WTC11 (cell line): ENCODE results near the gene NRXN3. TPM values are rescaled to one million over a fixed set of nuclear protein-coding genes. Genes with fewer than 3 reads are reported as not detected.

Experiments used
- ATAC-seq: fragments of 200-7000 bp; cut with Tn5 transposase; 2 replicates; pipeline ENCODE4 v1.10.0; 2021; ENCODE audit warnings: mild to moderate bottlenecking, moderate library complexity
- CTCF ChIA-PET: fragments of 300-600 bp; sonication (Branson Sonifier 250); formaldehyde crosslinking; loops from one replicate; lab custom pipeline; 2021; ENCODE audit warnings: antibody characterized with exemption; lab: Charles Lee
- POLR2A ChIA-PET: fragments of 350-600 bp; sonication (Branson Sonifier 250); formaldehyde crosslinking; loops from one replicate; lab custom pipeline; 2021; ENCODE audit warnings: antibody characterized with exemption; lab: Charles Lee
- DNase-seq: peaks from one replicate; pipeline ENCODE4 v3.0.0; 2021; ENCODE audit warnings: low spot score
- H3K27ac Mint-ChIP-seq: 2 replicates; pipeline ENCODE4 v1.8.0; 2021; ENCODE audit warnings: mixed read lengths
- H3K27me3 Mint-ChIP-seq: 2 replicates; pipeline ENCODE4 v1.8.0; 2021; ENCODE audit warnings: low read depth, mild to moderate bottlenecking, moderate library complexity, mixed read lengths
- H3K36me3 Mint-ChIP-seq: 2 replicates; pipeline ENCODE4 v1.8.0; 2021; ENCODE audit warnings: mixed read lengths
- H3K4me1 Mint-ChIP-seq: 2 replicates; pipeline ENCODE4 v1.8.0; 2022; ENCODE audit warnings: mixed read lengths
- H3K4me3 Mint-ChIP-seq: 2 replicates; pipeline ENCODE4 v1.8.0; 2021; ENCODE audit warnings: mild to moderate bottlenecking, moderate library complexity, mixed read lengths
- H3K9me3 Mint-ChIP-seq: 2 replicates; pipeline ENCODE4 v1.8.0; 2021; ENCODE audit warnings: mixed read lengths
- ELF4 ChIP-seq: sonication (generic); formaldehyde crosslinking; IDR thresholded peaks from 2 replicates; pipeline ENCODE4 v1.8.1; 2022; ENCODE audit warnings: low read depth, mild to moderate bottlenecking, moderate library complexity, missing genetic modification reagents
- GABPB1 ChIP-seq: sonication (generic); formaldehyde crosslinking; IDR thresholded peaks from 2 replicates; pipeline ENCODE4 v1.8.1; 2023; ENCODE audit warnings: mild to moderate bottlenecking, missing genetic modification reagents
- IRF2 ChIP-seq: sonication (generic); formaldehyde crosslinking; IDR thresholded peaks from 2 replicates; pipeline ENCODE4 v1.8.0; 2022; ENCODE audit warnings: low read depth, missing genetic modification reagents, borderline replicate concordance
- SMAD3 ChIP-seq: sonication (generic); formaldehyde crosslinking; IDR thresholded peaks from 2 replicates; pipeline ENCODE4 v1.8.0; 2022; ENCODE audit warnings: missing genetic modification reagents, mild to moderate bottlenecking, borderline replicate concordance
- SOX15 ChIP-seq: fragments of 250-450 bp; sonication (Bioruptor Pico); IDR thresholded peaks from 2 replicates; pipeline ENCODE4 v1.9.0; 2021; ENCODE audit warnings: mild to moderate bottlenecking
- SP1 ChIP-seq: sonication (generic); formaldehyde crosslinking; conservative IDR thresholded peaks from 2 replicates; pipeline ENCODE4 v1.8.1; 2022; ENCODE audit warnings: missing genetic modification reagents
- TCF7 ChIP-seq: sonication (generic); formaldehyde crosslinking; IDR thresholded peaks from 2 replicates; pipeline ENCODE4 v1.8.0; 2022; ENCODE audit warnings: mild to moderate bottlenecking, low read depth, missing genetic modification reagents, moderate library complexity
- TP53 ChIP-seq: sonication (generic); formaldehyde crosslinking; IDR thresholded peaks from 2 replicates; pipeline ENCODE4 v1.8.1; 2023; ENCODE audit warnings: mild to moderate bottlenecking, missing genetic modification reagents
- ZNF219 ChIP-seq: sonication (generic); formaldehyde crosslinking; IDR thresholded peaks from 2 replicates; pipeline ENCODE4 v1.8.0; 2023; ENCODE audit warnings: missing genetic modification reagents, mild to moderate bottlenecking, borderline replicate concordance
- ZNF232 ChIP-seq: sonication (generic); formaldehyde crosslinking; IDR thresholded peaks from 2 replicates; pipeline ENCODE4 v1.8.0; 2022; ENCODE audit warnings: mild to moderate bottlenecking, missing genetic modification reagents
- ZNF423 ChIP-seq: fragments of 250-450 bp; sonication (Bioruptor Pico); IDR thresholded peaks from 2 replicates; pipeline ENCODE4 v2.1.2; 2022; ENCODE audit warnings: mild to moderate bottlenecking, moderate library complexity
- total RNA-seq: library from RNA; stranded (reverse); gene quantifications from 3 replicates; pipeline ENCODE4 v1.2.3, GENCODE V29; 2021
- TF ChIP-seq, protein P1 (sequence below): sonication (generic); formaldehyde crosslinking; IDR thresholded peaks from 2 replicates; pipeline ENCODE4 v1.8.1; 2023; ENCODE audit warnings: mild to moderate bottlenecking, missing genetic modification reagents
- TF ChIP-seq, protein P2 (sequence below): fragments of 250-450 bp; sonication (Bioruptor Pico); IDR thresholded peaks from 2 replicates; pipeline ENCODE4 v1.9.0; 2021; ENCODE audit warnings: mild to moderate bottlenecking
- TF ChIP-seq, protein P3 (sequence below): sonication (generic); formaldehyde crosslinking; IDR thresholded peaks from 2 replicates; pipeline ENCODE4 v1.8.1; 2023; ENCODE audit warnings: mild to moderate bottlenecking, missing genetic modification reagents, moderate library complexity
- TF ChIP-seq, protein P4 (sequence below): sonication (generic); formaldehyde crosslinking; IDR thresholded peaks from 2 replicates; pipeline ENCODE4 v1.8.0; 2022; ENCODE audit warnings: mild to moderate bottlenecking, missing genetic modification reagents
- TF ChIP-seq, protein P5 (sequence below): sonication (generic); formaldehyde crosslinking; IDR thresholded peaks from 2 replicates; pipeline ENCODE4 v1.8.1; 2023; ENCODE audit warnings: mild to moderate bottlenecking, missing genetic modification reagents, borderline replicate concordance
- TF ChIP-seq, protein P6 (sequence below): fragments of 200-600 bp; IDR thresholded peaks from 2 replicates; pipeline ENCODE4 v1.8.0; 2022; ENCODE audit warnings: antibody characterized with exemption
- TF ChIP-seq, protein P7 (sequence below): sonication (generic); formaldehyde crosslinking; IDR thresholded peaks from 2 replicates; pipeline ENCODE4 v1.8.1; 2022; ENCODE audit warnings: missing genetic modification reagents, borderline replicate concordance

The NRXN3 gene
- total RNA-seq, 1 experiment from 2014 or later = 3.0 TPM

DNA sequence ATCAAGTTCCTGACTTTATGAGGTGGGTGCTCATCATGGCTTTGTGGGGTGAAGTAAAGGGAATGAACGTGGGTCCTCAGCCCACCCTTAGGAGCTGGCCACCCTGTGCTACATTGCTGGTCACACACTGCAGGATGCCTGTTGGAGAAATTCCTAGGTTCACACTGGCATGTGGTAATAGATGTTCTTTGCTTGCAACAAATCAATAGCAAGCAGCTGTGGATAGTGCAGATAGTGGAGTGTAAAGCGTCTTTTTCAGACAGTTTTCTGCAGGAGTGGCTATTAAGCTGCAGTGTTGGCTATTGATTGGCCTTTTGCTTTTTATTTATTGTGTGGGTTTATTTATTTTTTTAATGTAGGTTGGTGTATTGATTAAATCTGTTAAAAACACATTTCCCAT, 822.7 kb downstream of the NRXN3 start:
- ChIA-PET POLR2A (interaction anchor here (0.7 kb wide), 1 partner anchor 387 kb away, joined by 3 read pairs; no protein-coding TSS in a partner anchor), CTCF (no interaction called here)
- Mint-ChIP-seq H3K4me3 (no peak overlapping the region), H3K9me3 (no peaks in the 10 kb centered on the region), H3K27ac (no peak overlapping the region), H3K27me3 (peaks cover 16% of the 10 kb centered on the region), H3K4me1 (peaks cover 8% of the 10 kb centered on the region), H3K36me3 (no peaks in the 10 kb centered on the region)
- no peak for ATAC-seq
- DNase-seq = no peak
- TF ChIP-seq ZNF423 (CRISPR knock-in tag) = no peak
- TF ChIP-seq, protein P1, sequence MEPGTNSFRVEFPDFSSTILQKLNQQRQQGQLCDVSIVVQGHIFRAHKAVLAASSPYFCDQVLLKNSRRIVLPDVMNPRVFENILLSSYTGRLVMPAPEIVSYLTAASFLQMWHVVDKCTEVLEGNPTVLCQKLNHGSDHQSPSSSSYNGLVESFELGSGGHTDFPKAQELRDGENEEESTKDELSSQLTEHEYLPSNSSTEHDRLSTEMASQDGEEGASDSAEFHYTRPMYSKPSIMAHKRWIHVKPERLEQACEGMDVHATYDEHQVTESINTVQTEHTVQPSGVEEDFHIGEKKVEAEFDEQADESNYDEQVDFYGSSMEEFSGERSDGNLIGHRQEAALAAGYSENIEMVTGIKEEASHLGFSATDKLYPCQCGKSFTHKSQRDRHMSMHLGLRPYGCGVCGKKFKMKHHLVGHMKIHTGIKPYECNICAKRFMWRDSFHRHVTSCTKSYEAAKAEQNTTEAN (CRISPR knock-in tag) = no peak
- no peak for TF ChIP-seq SMAD3 (CRISPR knock-in tag)
- no peak for TF ChIP-seq IRF2 (CRISPR knock-in tag)
- TF ChIP-seq ZNF219 (CRISPR knock-in tag) = no peak
- no peak for TF ChIP-seq ZNF232 (CRISPR knock-in tag)
- TF ChIP-seq, protein P2, sequence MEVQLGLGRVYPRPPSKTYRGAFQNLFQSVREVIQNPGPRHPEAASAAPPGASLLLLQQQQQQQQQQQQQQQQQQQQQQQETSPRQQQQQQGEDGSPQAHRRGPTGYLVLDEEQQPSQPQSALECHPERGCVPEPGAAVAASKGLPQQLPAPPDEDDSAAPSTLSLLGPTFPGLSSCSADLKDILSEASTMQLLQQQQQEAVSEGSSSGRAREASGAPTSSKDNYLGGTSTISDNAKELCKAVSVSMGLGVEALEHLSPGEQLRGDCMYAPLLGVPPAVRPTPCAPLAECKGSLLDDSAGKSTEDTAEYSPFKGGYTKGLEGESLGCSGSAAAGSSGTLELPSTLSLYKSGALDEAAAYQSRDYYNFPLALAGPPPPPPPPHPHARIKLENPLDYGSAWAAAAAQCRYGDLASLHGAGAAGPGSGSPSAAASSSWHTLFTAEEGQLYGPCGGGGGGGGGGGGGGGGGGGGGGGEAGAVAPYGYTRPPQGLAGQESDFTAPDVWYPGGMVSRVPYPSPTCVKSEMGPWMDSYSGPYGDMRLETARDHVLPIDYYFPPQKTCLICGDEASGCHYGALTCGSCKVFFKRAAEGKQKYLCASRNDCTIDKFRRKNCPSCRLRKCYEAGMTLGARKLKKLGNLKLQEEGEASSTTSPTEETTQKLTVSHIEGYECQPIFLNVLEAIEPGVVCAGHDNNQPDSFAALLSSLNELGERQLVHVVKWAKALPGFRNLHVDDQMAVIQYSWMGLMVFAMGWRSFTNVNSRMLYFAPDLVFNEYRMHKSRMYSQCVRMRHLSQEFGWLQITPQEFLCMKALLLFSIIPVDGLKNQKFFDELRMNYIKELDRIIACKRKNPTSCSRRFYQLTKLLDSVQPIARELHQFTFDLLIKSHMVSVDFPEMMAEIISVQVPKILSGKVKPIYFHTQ = no peak
- TF ChIP-seq GABPB1 (CRISPR knock-in tag) = no peak
- TF ChIP-seq SOX15 = no peak
- TF ChIP-seq, protein P3, sequence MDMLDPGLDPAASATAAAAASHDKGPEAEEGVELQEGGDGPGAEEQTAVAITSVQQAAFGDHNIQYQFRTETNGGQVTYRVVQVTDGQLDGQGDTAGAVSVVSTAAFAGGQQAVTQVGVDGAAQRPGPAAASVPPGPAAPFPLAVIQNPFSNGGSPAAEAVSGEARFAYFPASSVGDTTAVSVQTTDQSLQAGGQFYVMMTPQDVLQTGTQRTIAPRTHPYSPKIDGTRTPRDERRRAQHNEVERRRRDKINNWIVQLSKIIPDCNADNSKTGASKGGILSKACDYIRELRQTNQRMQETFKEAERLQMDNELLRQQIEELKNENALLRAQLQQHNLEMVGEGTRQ = no peak

DNA sequence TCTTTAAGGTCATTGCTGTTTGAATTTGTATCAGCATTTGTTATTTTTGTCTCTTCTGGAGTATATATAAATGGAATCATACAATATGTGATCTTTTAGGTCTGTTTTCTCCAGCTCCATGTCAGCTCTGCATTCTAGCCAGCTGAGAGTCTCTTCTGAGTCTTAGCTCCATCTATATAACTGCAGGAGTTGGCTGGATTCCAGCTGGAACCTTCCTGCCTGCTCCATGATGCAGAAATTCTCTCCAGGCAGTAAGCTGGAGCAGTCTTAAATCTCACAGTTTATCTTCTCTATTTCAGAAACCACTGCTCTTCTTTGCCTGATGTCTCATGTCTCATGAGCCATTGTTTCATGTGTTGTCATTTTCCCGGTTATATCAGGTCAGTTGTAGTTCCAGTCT, 827.6 kb downstream of the NRXN3 start:
- POLR2A ChIA-PET = interaction anchor here (0.7 to 1.2 kb wide), 2 partner anchors 12 to 36 kb away, joined by 3 read pairs; no protein-coding TSS in a partner anchor
- CTCF ChIA-PET = no interaction called here
- no peak for DNase-seq
- H3K4me3 Mint-ChIP-seq = no peak overlapping the region
- H3K36me3 Mint-ChIP-seq = no peaks in the 10 kb centered on the region
- TF ChIP-seq, protein P4, sequence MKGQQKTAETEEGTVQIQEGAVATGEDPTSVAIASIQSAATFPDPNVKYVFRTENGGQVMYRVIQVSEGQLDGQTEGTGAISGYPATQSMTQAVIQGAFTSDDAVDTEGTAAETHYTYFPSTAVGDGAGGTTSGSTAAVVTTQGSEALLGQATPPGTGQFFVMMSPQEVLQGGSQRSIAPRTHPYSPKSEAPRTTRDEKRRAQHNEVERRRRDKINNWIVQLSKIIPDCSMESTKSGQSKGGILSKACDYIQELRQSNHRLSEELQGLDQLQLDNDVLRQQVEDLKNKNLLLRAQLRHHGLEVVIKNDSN (CRISPR knock-in tag) = no peak
- TF ChIP-seq, protein P5, sequence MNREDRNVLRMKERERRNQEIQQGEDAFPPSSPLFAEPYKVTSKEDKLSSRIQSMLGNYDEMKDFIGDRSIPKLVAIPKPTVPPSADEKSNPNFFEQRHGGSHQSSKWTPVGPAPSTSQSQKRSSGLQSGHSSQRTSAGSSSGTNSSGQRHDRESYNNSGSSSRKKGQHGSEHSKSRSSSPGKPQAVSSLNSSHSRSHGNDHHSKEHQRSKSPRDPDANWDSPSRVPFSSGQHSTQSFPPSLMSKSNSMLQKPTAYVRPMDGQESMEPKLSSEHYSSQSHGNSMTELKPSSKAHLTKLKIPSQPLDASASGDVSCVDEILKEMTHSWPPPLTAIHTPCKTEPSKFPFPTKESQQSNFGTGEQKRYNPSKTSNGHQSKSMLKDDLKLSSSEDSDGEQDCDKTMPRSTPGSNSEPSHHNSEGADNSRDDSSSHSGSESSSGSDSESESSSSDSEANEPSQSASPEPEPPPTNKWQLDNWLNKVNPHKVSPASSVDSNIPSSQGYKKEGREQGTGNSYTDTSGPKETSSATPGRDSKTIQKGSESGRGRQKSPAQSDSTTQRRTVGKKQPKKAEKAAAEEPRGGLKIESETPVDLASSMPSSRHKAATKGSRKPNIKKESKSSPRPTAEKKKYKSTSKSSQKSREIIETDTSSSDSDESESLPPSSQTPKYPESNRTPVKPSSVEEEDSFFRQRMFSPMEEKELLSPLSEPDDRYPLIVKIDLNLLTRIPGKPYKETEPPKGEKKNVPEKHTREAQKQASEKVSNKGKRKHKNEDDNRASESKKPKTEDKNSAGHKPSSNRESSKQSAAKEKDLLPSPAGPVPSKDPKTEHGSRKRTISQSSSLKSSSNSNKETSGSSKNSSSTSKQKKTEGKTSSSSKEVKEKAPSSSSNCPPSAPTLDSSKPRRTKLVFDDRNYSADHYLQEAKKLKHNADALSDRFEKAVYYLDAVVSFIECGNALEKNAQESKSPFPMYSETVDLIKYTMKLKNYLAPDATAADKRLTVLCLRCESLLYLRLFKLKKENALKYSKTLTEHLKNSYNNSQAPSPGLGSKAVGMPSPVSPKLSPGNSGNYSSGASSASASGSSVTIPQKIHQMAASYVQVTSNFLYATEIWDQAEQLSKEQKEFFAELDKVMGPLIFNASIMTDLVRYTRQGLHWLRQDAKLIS (CRISPR knock-in tag) = no peak
- TF ChIP-seq, all 79 proteins: peak for 0
- ATAC-seq = no peak
- Mint-ChIP-seq H3K4me1 (0 out of 2 replicates have a peak, but pooled peaks cover 8% of the 10 kb centered on the region), H3K27ac (no peak overlapping the region), H3K9me3 (peaks cover 4% of the 10 kb centered on the region; the same call in 1 of the 2 replicates), H3K27me3 (no peaks in the 10 kb centered on the region)

DNA sequence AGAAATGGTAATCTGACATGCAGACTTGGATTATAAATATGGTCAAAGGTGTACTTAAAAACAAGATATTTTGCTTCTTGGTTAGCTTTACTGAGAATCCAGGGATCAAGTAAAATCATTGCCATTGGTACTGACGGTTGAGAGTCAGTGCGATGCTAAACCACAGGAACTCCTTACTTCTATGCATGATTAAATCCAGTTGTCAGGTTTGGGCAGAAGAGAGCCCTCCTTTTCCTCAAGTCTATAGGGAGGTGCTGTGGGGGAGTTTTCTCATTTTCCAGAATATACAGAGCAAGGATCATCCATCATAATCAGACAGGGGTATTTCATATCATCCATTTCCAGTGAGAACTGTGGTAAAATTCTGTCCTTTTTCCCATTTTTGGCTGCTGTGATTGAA, 839.1 kb downstream of the NRXN3 start:
- no peak for DNase-seq
- POLR2A ChIA-PET = no interaction called here
- CTCF ChIA-PET = no interaction called here
- TF ChIP-seq, protein P6, sequence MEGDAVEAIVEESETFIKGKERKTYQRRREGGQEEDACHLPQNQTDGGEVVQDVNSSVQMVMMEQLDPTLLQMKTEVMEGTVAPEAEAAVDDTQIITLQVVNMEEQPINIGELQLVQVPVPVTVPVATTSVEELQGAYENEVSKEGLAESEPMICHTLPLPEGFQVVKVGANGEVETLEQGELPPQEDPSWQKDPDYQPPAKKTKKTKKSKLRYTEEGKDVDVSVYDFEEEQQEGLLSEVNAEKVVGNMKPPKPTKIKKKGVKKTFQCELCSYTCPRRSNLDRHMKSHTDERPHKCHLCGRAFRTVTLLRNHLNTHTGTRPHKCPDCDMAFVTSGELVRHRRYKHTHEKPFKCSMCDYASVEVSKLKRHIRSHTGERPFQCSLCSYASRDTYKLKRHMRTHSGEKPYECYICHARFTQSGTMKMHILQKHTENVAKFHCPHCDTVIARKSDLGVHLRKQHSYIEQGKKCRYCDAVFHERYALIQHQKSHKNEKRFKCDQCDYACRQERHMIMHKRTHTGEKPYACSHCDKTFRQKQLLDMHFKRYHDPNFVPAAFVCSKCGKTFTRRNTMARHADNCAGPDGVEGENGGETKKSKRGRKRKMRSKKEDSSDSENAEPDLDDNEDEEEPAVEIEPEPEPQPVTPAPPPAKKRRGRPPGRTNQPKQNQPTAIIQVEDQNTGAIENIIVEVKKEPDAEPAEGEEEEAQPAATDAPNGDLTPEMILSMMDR = no peak
- TF ChIP-seq, protein P7, sequence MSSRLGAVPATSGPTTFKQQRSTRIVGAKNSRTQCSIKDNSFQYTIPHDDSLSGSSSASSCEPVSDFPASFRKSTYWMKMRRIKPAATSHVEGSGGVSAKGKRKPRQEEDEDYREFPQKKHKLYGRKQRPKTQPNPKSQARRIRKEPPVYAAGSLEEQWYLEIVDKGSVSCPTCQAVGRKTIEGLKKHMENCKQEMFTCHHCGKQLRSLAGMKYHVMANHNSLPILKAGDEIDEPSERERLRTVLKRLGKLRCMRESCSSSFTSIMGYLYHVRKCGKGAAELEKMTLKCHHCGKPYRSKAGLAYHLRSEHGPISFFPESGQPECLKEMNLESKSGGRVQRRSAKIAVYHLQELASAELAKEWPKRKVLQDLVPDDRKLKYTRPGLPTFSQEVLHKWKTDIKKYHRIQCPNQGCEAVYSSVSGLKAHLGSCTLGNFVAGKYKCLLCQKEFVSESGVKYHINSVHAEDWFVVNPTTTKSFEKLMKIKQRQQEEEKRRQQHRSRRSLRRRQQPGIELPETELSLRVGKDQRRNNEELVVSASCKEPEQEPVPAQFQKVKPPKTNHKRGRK = no peak
- no peak for TF ChIP-seq SP1 (CRISPR knock-in tag)
- TF ChIP-seq TP53 (CRISPR knock-in tag) = no peak
- TF ChIP-seq, protein P1 (CRISPR knock-in tag) = no peak
- no peak for TF ChIP-seq TCF7 (CRISPR knock-in tag)
- no peak for TF ChIP-seq ELF4 (CRISPR knock-in tag)

More for the DNA sequence above, 839.1 kb downstream of the NRXN3 start:
- peaks cover 3% of the 10 kb centered on the region for H3K9me3 Mint-ChIP-seq
- H3K4me3 Mint-ChIP-seq = no peak overlapping the region
- no peaks in the 10 kb centered on the region for H3K4me1 Mint-ChIP-seq
- no peak overlapping the region for H3K27ac Mint-ChIP-seq
- H3K27me3 Mint-ChIP-seq = no peaks in the 10 kb centered on the region
- H3K36me3 Mint-ChIP-seq = no peaks in the 10 kb centered on the region
- ATAC-seq = no peak
